ENCODE data around the gene IL12A.

Gene IL12A

DNA sequence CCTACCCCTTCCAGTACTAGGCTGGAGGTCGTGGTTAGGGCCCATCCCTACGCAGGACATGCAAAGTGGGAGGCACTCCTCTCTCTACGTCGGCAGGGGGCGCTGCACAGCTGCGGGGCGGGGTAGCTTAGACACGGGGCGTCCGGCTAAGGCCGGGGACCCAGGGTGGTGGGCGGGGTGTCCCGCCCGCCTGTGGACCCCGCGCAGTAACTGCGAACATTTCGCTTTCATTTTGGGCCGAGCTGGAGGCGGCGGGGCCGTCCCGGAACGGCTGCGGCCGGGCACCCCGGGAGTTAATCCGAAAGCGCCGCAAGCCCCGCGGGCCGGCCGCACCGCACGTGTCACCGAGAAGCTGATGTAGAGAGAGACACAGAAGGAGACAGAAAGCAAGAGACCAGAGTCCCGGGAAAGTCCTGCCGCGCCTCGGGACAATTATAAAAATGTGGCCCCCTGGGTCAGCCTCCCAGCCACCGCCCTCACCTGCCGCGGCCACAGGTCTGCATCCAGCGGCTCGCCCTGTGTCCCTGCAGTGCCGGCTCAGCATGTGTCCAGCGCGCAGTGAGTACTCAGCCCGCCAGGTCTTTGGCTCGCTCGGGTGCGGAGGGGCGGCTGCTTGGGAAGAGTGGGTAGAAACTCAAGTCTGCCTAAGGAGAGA lies at the start of gene IL12A:
IL12A (plus strand) TSS at position 219 of the 655 bp plus-strand sequence.
- peak in 1 of 2 experiments; percentile 64 for DNase-seq

- no peak for DNase-seq
Observed at GRCh38 chr3:159941038-159942000, 47.3 kb upstream of the IL12A start.

DNA sequence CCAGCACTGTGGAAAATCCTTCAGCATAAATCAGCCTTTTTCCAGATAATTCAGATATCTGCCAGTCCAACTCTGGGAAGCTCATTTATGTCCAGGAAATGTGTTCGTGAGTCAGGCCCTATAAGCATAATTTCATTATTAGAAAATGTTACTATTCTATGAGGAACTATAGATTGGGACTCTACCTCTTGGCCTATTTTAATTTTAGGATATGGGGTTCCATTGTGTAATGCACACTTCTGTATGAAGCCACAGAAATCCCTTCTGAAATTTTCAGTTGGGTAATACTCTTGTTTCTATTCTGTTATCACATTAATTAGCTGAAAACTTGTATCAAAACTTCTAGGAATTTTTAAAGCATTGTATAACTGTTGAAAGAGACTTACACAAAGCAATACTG lies 43.9 kb upstream of the IL12A start:
- DNase-seq = no peak

DNA sequence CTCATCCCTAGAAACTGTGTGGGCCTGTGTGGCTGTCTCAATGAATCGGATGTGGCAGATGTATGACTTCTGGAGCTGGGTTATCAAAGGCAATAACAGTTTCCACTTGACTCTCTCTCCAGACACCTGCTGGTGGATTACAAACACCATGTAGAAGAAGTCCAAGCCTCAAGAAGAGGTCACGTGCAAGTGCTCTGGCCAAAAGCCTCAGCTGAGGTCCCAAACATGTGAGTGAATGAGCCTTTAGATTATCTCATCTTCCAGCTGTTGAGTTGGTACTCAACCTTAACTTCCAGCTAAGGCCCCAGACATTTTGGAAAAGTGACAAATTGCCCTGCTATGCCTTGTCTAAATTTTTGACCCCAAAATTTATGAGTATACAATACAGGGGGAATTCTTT lies 42.7 kb upstream of the IL12A start:
- DNase-seq = no peak

DNA sequence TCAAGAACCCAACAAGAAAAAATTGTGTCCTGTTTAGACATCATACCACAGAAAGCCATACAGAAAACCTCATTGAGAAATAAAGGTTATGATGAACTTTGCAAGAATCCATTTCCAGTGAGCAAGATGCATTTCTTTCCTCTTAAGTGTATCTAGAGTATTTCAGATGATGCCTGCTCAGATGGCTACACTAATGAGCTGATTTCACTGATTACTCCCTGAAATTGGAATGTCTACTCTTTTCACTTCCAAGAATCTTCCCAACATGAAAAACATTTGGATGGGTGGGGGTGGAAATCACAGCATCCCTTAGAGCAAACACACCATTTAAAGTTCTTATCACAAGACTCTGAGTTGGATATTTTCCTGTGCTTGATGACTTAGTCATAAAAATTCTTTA lies 41.4 kb upstream of the IL12A start:
- no peak for DNase-seq

DNA sequence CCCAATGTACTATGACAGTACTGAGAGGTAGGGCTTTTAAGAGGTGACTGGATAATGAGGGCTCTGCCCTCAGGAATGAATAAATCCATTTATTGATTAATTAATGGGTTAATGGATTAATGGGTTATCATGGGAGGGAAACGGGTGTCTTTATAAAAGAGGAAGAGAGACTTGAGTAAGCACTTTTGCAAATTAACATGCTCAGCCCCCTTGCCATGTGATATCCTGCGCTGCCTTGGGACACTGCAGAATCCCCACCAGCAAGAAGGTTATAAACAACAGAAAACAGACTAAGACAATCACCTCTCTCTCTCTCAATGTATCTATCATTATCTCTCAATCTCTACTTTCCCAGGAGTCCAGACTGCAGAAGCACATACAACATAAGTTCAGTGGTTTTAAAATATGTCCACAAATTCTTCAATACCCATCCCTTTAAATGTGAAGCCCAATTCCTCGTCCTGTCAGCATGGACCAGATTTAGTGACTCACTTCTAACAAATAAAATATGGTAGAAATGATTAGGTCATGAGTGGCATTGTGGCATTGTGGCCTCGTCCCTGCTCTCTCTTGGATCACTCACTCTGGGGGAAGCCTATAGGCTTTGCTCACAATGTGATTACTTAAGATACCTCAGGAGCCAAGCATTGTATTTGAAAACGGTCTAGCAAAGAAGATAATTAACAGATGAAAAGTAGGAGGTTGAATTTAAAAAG lies 40.0 kb upstream of the IL12A start:
- DNase-seq = no peak

DNA sequence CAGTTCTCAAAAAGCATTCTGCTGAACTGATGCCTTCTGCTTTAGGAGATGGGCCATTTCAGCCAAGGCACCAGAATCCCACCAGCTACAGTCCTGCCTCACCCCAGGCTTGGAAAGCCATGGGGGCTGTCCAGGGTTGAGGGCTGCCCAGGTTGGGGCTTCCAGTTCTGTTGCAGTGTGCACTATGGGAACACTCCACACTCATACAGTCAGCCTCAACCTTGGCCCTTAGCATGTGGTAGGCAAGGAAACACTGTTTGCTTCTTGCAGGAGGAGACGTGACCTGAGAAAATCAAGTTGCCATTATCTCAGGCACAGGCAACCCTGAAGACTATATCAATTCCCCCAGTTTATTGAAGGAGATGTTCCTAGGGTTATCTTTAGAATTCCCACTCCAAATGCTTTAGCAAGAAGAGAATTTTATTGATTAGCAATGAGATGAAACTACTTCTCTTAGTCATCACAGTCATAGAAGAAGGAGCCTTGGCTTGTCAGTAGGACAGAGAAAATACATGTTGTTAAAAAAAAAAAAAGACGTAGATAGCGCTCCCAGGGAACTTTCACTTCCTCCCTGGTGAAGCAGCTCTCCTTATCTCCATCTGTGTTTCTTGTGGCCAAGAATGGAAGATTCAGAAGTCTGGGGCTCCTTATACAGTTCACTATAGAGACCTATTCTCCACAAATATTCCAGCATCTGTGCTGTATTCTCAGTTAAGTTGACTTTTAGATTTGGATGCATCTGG lies 38.3 kb upstream of the IL12A start:
- DNase-seq = no peak

- no peak for DNase-seq
Observed at GRCh38 chr3:159951540-159951939, 37.1 kb upstream of the IL12A start.

DNA sequence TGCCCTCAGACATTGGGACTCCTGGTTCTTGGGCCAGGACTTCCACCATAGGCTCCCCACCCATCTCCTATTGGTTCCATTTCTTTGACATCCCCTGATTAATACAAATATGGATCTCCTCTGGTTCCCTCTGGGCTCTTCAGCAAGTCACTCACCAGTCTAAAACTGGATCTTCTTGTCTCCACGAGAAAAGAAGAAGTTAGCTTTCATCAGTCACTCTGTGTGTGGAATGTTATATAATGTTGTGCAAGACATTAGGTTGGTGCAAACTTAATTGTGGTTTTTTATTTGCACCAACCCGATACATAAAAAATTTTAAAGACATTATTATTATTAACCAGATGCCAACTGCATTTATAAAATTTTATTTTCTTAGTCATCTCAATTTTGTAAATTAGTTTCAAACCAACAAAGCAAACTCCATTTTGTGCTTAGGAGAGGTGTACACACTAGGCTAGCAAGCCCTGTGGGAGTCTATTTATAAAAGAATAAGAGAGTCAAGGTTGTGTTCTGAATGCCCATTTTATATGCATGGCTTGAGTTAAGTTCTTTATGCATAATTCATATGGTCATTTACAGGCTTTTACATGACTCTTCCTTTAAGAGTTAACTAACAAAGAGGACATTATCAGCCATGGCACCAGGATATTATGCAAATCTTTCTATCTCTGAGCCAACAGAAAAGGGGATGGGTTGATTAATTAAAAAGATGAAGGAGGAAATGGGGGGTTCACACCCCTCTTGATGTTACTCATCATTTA lies 35.1 kb upstream of the IL12A start:
- no peak for DNase-seq

DNA sequence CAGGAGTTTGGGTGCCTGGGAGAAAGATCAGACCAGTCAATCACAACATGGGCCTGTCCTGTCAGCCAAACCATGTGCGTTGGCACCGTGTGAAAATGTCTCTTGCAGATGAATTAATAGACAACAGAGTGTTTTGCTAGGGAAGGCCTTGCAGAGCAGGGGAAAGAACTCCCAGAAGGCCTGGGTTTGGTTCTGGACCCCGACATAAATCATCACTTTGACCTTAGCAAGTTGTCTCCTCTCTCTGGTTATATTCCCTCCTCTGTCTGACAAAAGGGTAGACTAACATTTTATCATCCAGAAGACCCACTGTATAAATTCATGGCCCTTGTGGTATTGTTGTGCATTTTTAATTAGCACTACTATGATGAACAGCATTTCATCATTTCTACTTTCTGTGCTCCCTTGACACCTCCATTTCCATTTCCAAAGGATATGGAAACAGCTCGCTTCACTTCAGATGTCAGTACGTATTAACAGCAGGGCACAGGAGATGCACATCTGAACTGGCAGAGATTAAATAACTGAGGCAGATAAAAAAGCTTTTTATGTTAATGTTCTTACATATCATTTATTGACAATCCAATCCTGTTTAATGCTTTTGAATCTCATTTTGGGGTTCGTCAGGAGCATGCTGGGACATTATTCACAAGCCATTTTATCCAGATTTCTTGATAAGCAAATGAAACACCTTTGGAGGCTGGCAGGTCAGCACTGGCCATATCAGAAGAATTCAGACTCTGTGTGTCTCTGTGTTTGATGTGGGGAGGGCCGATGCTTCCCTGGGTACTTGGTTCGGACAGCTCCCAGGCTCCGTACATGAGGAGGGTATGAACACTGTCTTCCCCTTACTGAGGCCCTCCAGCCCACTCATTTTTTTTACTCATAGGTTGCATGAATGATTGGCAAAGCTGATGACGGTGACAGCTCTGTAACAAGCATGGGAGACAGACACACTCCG lies 28.2 kb upstream of the IL12A start:
- DNase-seq = no peak

GRCh38 chr3:159964166-159964973 lies 24.3 kb upstream of the IL12A start:
- DNase-seq = no peak

- DNase-seq = peak in 1 of 2 experiments; percentile 33
Observed at GRCh38 chr3:159971311-159971710, 17.3 kb upstream of the IL12A start.

DNA sequence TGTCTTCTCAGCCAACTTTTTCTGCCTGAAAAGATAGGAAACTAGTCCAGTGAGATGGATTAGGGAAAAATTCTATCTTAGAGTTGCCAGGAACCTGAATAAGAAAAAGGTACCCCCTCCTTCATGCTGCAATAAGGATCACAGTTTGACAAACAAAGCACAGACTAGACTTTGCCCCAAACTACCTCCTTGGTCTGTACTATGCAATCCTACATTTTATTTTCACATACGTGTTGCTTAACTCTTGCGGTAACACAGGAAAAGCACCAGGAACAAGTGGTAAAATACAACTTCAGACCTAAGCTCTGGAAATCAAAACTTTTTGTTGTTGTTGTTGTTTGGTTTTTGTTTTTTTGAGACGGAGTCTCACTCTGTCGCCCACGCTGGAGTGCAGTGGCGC lies 11.3 kb upstream of the IL12A start:
- DNase-seq = no peak

DNA sequence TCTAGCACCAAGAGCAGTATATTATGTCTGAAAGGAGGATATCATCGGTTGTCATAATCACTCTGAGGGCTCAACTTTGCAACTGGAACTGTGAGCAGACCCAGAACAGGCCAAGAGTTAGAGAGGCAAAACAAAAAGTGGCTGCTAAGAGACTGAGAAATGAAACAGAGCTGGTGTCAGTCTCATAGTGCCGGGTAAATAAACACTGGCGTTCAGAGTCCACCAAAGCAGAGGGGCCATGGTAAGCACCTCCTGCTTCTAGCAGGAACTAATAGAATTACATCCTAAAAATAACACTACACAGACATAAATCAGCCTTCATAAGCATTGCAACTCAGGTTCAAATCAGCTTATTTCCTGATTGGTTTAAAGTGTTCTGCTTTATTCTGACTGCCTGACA lies 10.3 kb upstream of the IL12A start:
- no peak for DNase-seq

DNA sequence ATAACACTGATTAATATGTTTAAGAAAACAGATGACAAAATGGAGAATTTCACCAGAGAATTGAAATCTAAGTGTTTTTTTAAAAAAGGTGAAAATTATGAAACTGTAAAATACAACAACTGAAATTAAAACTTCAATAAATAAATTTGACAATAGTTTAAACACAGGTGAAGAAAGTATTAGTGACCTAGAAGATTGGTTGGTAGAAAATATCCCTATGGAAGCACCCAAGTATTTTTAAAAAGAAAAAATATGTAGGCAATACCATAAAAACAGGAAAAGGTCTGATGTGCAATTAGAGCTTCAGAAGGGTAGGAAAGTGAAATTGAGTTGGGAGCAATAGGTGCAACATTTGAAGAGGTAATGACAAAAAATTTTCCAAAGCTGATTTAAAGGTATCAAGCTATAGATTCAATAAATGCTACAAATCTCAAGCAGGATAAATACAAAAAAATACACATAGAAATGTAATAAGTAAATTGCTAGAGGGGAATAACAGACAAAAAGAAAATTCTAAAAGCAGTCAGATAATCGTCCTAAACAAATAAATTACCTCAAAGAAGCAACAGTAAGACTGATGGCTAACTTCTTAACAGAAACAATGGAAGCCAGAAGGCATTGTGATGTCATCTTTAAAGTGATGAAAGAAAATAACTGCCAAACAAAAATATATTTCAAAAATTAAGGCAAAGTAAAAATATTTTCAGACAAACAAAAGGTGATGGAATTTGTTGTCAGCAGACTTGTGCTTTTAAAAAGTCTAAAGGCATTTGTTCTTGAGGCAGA lies 9.5 kb upstream of the IL12A start:
- no peak for DNase-seq

GRCh38 chr3:159982442-159982974 lies 6.1 kb upstream of the IL12A start:
- no peak for DNase-seq

- DNase-seq = no peak
Observed at GRCh38 chr3:159987291-159987711, 1.3 kb upstream of the IL12A start.

DNA sequence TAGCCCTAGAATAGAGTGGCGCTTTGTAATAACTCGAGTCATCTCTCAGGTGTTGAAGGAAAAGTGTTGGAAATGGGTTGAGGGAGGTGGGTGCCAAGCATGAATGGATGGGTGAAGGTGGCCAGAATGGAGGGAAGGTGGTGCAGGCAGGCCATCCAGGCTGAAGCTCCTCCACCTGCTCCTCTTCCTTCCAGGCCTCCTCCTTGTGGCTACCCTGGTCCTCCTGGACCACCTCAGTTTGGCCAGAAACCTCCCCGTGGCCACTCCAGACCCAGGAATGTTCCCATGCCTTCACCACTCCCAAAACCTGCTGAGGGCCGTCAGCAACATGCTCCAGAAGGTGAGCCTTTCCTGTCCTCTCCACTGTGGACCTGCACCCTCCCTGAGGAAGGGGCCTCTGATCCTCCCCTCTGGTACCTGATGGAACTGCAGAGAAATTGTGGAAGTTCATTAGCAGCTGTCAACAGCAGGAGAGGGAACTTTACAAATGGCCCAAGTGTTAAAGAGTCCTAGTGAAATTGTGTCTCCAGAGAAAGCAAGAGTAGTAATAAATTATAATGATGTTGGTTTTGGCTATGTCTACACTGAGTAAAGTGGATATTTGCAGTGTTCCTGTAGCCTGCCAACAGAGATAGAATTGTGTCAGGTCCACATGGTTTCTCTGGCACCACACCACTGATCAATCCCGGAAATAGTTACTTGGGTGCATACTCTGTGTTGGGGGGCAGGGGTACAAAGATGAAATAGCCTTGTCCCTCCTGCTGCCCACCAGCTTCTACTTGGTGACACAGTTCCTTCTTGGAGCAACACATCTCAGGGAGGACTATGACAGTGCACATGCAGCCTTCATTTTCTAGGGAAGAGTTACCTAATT lies 1.6 kb downstream of the IL12A start:
- DNase-seq = no peak
